T-helper 9 cell (primary cell): ENCODE data around the gene IFT88.

Experiments
- DNase-seq: peaks from one replicate; pipeline ENCODE4 v3.0.0-alpha.2; 2020

Gene IFT88

GRCh38 chr13:20717581-20718542 lies 150.9 kb downstream of the IFT88 start:
- no peak for DNase-seq

- no peak for DNase-seq
These were observed 152.1 kb downstream of the IFT88 start for GRCh38 chr13:20718958-20719566.

GRCh38 chr13:20719783-20720182 lies 152.8 kb downstream of the IFT88 start:
- no peak for DNase-seq

GRCh38 chr13:20720499-20720898 lies 153.5 kb downstream of the IFT88 start:
- no peak for DNase-seq

GRCh38 chr13:20721058-20721453 lies 154.1 kb downstream of the IFT88 start:
- DNase-seq = no peak

- DNase-seq = no peak
These were observed 154.7 kb downstream of the IFT88 start for GRCh38 chr13:20721454-20722357.

- DNase-seq = no peak
These were observed 160.9 kb downstream of the IFT88 start for GRCh38 chr13:20727856-20728255.

GRCh38 chr13:20728579-20729311 lies 161.8 kb downstream of the IFT88 start:
- DNase-seq = no peak

GRCh38 chr13:20729633-20730585 lies 163.0 kb downstream of the IFT88 start:
- no peak for DNase-seq

- DNase-seq = no peak
These were observed 171.7 kb downstream of the IFT88 start for GRCh38 chr13:20738616-20739015.

- DNase-seq = no peak
These were observed 173.1 kb downstream of the IFT88 start for GRCh38 chr13:20740021-20740420.
